Peyer's patch (tissue), 4 donors: Measurements from ENCODE around the gene VAV2.

Experiments
- CTCF ChIP-seq, 6 experiments: fragments of 450-650 bp in 4 of 6; fragments of 200-600 bp in 2 of 6; sonication (generic) in 1 of 6; IDR thresholded peaks; one replicate each; pipeline ENCODE4 v1.5.1; 2017 to 2019; ENCODE audit warnings: antibody characterized with exemption in 6 of 6, mild to moderate bottlenecking in 3 of 6, moderate library complexity in 1 of 6
- POLR2A ChIP-seq, 2 donors: fragments of 450-650 bp; IDR thresholded peaks; one replicate each; pipeline ENCODE4 v1.5.1; 2017; ENCODE audit warnings: antibody characterized with exemption in 2 of 2, mild to moderate bottlenecking in 2 of 2, moderate library complexity in 2 of 2

GRCh38 chr9:133819923-133820322 is 172.2 kb downstream of the VAV2 start:
- TF ChIP-seq CTCF (IDR thresholded peaks at IDR 0.05) (no peak), POLR2A (IDR thresholded peaks at IDR 0.05) (no peak)
